SIG-M5 (cell line): ENCODE measurements around the gene ABCA13.

Experiments used
- DNase-seq: peaks from one replicate; lab custom pipeline; 2025; lab: John Stamatoyannopoulos, UW

Gene ABCA13

DNA sequence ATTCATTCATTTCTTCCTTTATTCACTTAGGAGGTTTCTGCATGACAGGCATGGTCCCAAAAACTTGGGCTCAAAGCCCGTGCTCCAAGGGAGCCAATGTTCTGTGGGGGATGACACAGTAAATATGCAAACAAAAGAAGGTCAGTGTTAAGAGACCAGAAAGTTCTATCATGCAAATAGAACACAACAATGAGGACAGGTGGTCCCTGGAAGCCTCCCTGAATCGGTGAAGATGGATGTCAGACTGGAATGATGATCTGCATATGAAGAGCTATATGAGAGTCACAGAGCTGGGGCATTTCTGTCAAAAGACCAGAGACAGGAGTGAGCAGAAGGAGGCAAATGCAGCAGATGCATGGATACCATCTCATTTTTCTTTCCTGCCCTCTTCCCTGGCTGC, 129.0 kb downstream of the ABCA13 start:
- DNase-seq, result no peak

DNA sequence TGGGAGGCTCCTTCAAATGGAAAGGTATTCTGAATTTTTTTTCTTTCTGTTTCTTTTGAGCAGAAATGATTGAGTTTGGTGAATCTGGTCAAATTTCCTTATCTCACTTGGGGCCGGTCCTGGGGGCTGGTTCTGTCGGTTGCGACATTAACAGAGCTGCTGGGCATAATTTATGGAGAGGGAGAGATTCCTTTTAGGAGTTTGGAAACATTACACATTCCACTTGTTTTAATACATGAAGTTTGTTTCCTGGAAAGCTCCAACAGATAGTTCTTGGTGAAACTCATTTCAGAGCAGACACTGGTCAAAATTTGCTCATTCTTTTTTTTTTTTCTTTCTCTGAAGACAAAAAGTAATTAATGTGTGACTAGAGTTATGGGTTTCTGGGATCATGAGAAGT, 129.9 kb downstream of the ABCA13 start:
- DNase-seq, result no peak

DNA sequence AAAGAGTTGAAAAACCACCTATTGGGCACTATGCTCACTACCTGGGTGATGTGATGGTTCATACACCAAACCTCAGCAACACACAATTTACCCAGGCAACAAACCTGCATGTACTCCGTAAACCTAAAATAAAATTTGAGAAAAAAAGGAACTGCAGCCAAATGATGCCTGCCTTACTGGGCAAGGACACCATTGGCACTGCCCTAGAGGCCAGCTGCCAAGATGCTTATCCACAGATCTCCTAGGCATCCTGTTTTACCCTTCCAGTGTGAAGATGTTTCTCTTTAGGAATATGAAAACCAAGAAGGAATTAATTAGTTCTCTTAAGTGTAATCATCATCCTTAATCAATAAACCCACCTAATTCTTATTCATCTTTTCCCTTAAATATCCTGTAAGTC, 133.4 kb downstream of the ABCA13 start:
- no peak for DNase-seq

DNA sequence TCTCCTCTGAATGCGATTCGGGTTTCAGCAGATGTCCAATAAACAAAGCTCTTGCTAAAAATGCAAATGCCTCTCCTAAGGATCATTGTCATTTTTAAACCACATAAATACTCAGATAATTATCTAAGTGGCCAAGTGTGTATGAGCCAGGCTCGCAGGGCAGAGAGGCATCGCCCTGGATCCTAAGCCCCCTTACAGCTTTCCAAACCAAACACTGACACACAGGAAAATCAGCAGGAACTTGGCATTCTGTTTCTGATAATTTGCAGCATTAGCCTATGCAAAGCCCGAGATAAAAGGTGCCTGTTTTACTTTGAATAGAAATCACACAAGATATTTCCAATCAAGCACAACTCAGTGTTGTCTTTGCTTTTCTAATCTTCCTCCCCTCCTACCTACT, 134.4 kb downstream of the ABCA13 start:
- DNase-seq, result no peak

DNA sequence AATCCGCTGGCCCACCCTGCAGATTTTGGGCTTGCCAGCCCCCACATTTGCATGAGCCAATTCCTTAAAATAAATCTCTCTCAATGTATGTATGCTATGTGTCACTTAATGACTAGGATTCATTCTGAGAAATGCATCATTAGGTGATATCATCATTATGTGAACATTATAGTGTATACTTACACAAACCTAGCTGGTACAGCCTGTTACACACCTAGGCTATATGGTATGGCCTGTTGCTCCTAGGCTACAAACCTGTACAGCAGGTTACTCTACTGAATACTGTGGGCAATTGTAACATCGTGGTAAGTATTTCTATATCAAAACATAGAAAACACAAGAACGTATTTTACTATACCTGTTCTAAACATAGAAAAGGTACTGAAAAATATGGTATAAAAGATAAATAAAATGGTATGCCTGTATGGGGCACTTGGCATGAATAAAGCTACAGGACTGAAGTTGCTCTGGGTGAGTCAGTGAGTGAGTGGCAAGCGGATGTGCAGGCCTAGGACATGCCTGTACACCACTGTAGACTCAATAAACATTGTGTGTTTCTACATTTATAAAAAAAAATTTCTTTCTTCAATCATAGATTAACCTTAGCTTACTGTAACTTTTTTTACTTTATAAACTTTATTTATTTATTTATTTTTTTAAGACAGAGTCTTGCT, 135.9 kb downstream of the ABCA13 start:
- no peak for DNase-seq

DNA sequence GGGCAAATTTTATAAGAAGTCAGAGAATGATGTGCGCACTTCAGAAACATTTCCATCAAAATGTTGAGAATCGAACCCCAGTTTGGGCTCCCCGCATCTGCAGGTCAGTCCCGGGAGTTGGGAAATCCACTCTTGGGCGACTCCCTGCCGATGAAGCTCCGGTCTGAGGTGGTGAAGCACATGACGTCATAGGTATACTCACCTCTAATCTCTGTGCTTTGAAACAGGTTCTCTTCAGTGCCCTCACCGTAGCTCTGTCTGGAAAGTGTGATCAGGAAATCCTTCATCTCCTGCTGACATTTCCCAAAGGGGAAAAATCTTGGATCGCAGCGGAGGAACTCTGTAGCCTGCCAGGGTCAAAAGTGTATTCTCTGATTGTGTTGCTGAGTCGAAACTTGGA, 138.5 kb downstream of the ABCA13 start:
- no peak for DNase-seq

DNA sequence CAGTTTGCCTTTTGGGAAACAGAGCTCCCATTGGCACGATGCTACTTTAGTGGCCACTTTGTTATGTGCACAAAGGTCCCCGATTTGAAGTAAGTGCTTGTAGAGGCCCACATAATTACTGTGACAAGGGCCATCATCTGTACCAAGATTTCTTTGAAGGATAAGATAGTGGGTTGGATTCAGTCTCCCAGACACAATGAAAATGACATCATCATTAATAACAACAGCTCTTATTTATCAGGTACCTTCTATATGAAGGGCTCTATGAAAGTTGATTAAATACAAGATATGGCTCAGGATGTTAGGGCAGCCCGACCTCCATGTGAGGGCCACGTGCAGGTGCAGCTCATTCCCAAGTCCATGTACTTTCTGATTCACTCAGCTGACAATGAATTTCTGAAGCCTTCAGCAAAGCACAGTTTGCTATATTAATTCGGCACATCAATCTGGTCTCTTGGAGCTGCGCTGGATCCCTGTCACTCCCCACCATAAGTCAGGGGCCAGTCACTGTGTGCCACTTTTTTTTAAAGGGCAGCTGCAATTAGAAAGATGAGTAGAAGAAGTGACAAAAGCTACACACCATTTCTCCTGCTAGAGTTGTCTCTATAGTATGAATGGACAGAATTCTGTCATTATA, 140.3 kb downstream of the ABCA13 start:
- DNase-seq, result no peak

DNA sequence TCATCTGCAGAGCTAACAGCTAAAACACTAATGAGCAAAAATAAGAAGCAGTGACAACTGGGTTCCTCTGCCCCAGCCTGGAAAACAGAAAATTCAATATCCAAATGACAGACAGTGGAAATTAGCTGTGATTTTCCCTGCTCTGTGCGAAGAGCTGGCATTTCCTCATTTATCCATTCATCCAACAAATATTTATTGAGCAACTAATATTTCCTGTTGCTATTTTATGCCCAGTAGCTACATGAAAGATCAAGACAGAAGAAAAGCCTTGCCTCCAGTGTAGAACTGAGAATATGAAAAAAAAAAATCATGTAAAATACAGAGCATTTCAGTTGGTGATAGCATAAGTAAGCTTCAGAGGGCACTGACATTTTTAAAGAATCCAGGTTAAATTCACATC, 140.9 kb downstream of the ABCA13 start:
- no peak for DNase-seq

DNA sequence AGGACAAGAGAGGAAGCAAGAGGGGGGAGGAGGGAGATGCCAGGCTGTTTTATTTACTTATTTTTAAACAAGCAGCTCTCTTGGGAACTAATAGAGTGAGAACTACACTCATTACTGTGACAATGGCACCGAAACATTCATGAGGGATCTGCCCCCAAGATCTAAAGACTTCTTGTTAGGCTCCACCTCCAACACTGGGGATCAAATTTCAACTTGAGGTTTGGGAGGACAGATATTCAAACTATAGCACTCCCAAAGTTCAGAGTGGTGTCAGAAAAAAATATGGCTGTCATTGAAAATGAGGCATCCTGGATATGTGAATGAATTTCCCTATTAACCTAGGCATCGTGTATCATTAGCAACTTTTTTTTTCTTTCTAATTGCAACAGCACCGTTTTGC, 145.5 kb downstream of the ABCA13 start:
- no peak for DNase-seq

DNA sequence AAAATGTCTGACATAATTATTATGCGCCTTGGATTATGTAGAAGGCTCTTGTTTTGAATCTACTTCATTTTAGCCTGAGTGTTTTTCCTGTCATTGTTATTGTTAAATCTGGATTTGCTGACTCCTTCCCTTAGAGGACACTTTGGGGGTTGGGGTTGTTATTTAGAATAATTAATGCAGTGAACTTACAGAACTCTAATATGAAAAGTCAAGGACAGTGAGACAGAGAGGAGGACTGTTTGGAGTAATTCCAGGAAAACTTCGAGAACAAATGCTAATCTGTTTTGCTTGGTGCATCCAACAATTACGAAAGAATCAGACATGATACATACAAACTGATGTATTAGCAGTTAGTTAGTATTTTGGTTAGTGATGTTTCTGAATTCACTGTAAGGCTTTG, 146.1 kb downstream of the ABCA13 start:
- no peak for DNase-seq

DNA sequence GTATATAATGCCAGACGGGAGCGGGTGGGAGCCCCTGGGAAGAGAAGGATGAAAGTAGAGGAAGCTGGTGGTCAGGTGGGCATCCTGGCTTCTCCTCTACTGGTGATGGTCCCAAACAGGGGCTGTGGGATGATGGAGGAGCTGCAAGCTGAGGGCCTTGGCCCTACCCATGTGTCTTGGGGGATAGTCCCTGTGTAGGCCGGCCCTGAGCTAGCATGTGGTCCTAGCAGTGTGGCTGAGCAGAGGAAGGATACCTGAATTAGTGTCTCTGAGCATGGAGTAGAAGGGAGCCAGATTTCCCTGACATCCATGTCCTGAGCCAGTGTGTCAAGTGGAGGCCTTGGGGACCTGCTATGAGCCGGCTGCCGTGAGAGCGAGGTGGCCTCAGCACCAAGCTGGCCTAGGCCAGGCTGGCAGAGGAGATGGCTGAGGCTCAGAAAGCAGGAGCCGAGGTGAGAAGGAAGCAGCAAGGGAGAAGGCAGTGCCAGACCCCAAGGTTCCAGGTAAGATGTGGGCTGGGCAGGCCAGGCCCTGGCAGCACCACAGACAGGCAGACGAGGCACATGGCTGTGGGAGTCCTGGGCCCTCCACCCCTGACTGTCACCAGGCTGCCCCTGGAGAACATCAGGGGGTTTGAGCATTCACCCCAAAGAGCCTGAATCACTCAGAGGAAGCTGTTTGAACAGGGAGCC, 150.2 kb downstream of the ABCA13 start:
- DNase-seq, result no peak

DNA sequence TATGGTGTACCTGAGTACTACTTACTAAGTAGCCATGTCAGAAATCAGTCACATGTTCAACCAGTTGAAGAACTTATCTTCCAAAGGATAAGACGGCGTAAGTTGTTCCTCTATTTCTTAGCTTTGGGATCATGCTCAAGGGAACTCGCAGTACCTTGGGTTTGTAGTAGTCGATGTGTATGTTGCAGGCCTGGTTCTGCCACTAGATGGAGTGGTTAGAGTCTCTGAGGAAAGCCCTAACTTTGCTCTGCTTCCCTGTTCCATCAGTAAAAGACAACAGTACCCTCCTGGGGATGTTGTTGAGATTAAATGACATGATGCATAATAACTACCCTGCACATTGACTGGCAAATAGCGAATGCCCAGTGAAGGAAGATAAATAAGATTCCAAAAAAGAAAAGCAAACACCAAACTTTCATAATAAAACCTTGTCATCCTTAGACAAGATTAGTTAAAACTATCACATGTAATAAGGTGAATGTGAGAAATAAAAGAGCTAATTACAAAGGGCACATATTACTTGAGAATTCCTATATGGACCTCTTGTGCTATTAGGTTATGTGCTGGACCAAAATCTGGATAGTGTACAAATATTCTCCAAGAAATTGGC, 165.9 kb downstream of the ABCA13 start:
- DNase-seq, result no peak

DNA sequence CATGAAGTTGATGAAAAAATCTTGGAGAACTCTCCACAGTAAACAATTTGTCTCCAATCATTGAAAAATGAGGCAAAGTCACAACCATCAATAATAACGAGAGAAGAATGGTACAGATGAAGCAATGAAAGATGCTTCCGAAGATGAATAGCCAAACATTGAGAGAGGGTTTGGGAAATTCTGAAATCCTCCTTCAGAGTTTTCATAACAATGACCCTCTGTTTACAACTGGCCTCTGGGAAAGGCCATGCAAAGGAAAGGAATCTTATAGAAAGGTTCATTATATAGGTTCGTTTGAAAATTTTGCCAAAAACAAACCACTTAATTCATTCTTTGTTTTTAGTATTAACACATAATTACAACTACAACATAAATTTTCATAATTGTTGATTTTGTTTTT, 166.5 kb downstream of the ABCA13 start:
- DNase-seq, result no peak

DNA sequence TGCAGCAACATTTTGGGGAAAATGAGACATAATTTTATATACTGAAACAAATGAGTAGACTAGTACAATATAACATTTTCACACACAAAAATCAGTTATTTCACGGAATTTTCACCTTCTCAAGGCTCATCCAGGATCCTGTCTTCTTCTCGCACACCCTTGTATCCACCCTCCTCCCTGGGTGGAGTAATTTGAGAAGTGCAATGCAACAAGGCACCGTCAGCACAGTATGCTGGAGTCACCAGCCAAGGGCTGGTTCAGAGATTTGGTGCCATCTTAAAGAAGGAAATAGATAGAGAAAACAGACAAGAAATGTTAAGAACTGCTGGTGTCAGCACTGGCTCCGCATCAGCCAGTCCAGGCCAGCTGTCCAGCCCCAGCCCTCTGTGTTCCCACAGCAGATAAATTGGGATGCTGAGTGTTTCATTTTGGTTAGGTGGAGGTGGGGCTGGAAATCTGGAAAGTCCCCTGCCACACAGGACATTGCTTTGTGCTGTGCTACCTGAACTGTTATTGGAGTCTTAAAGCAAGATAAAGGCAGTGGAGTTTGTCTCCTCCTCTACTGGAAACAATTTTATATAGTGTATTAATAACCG, 176.1 kb downstream of the ABCA13 start:
- DNase-seq, result no peak

DNA sequence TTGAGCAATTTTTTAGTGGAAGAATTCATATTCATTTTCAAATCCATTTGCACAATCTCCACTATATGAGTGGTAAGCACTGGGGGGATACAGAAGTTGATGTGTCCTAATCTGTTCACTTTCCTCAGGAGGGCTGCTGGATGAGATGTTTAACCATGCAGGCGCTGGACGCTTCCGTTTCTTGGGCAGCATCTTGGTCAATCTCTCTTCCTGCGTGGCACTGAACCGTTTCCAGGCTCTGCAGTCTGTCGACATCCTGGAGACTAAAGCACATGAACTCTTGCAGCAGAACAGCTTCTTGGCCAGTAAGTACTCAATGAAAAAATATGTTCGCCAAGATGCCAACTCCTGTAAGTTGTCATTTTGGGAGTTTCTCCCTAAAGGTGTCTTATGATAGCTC, 179.3 kb downstream of the ABCA13 start:
- DNase-seq, result no peak

DNA sequence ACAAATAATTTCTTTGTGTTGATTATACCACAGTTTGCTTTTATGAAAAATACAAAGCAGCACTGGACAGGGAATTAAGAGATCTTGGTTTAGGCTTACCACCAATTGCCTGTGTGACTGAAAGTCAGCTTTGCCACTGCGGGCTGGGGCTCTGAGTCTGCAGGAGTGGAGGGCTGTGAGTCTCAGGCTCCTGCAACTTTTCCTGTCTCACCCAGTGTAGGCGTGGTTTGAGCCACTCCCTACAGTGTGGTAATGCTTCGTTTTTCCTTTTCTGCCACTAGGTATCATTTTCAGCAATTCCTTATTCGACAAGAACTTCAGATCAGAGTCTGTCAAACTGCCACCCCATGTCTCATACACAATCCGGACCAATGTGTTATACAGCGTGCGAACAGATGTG, 180.6 kb downstream of the ABCA13 start:
- DNase-seq, result no peak

DNA sequence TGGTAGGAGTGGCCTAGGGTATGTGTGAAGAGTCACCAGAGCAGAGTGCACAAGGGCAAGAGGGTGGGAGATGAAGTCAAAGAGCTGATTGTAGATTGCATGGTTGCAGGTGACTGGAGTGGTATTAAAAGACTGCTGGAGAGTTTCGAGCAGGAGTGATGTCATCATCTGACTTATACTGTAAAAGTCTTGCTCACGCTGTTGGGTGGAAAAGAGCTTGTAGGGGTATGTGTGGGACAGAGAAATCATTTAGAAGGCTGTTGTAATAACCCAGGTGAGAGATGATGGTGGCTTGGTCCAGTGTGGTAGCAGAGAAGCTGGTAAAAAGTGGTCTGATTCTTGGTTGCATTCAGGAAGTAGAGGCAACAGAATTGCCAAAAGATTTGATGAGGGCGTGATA, 184.1 kb downstream of the ABCA13 start:
- DNase-seq, result no peak

DNA sequence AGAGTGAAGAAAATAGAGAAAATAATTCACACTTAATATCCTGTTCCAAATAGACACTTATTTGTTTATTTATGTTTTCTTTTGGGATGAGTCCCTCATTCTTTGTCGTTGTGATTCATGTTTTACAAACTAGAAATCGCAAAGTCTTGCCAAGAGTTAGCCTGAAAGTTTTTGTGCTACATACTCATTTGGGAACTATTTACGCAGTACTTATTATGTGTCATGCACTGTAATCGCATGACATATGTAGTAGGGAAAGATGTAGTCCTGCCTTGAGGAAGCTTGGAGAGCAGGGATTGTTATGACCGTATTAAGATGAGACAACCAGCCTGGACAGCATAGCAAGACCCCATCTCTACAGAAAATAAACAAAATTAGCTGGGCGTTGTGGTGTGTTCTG, 189.3 kb downstream of the ABCA13 start:
- no peak for DNase-seq

DNA sequence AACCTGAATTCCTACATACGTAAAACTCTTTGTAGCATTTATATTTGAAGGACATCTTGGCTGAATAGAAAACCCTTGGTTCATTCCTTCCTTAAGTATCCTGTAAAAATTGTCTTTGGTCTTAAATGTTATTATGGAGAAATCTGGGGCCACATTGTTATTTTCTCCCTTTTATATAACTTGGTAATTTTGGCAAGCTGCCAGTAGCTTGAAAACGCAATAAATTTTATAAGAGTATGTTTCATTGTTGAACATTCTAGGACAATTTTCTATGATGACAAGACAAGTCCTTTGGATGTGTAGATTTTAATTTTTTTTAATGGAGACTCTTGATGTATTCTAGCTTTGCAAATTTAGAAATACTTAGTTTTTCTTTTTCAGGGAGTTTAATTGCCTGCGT, 191.9 kb downstream of the ABCA13 start:
- DNase-seq, result no peak

DNA sequence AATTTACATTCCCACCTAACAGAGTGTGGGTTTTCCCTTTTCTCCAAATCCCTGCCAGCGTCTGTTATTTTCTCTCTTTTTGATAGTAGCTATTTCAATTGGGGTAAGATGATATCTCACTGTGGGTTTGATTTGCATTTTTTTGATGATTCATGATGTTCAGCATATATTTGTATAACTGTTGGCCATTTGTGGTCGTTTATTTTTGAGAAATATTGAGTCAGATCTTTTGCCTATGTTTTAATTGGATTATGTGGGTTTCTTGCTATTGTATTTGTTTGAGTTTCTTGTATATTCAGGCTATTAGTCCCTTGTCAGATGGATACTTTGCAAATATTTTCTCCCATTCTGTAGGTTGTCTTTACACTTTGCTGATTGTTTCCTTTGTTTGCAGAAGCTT, 193.8 kb downstream of the ABCA13 start:
- no peak for DNase-seq

DNA sequence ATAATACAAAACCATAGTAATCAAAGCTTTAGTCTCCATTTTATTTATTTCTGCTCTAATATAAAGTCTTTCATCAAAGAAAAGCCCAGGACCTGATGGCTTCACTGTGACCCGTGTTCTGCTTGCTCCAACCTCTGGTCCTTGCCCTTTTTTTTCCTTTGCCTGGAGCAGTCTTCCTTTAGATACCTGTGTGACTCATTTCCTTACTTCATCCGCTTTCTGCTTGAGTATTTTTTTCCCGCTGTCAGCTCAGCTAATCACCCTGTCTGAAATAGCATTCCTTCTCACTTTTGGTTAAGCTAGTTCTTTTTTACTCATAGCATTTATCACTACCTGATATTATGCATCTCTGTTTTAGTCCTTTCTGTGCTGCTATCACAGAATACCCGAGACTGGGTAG, 194.8 kb downstream of the ABCA13 start:
- no peak for DNase-seq

DNA sequence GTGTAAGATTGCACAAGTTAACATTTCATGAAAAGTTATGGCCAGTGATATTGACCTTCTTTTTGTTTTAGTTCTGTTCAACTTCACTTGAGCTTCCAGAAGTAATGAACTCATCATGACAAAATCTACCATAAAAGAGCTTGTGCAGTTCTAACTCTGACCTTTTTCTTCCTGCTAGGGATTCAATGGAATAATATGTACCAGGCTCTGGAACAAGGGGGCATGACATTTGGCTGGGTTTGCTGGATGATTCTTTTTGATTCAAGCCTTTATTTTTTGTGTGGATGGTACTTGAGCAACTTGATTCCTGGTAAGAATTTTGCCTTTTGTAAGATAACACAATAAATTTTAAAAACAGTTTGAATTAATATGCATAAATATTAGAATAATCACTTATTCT, 205.0 kb downstream of the ABCA13 start:
- no peak for DNase-seq

DNA sequence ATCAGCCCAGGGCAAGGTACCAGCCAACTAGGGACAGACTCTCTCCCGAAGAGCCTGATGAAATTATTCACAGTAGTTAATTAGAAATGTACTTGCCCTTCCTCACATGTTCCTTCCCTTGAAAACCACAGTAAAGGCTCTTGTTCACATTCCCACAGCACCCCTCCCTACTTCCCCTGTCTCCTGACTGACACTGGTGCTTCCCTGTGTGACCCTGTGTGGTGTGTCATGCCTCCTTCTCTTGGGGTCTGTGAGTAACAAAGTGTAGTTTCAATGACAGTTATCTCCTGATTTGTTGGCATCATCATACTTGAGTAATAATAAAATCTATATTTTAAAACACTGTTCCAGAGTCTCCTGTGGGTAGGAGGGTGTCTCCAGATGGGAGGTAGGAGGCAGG, 209.7 kb downstream of the ABCA13 start:
- no peak for DNase-seq
